Measurements from ENCODE around the gene SLCO2B1. TPM values are rescaled to one million over a fixed set of nuclear protein-coding genes. Genes with fewer than 3 reads are reported as not detected.

The SLCO2B1 gene
- total and polyA plus RNA-seq, 2 donors from 2014 or later = 8.9 to 117 TPM

GRCh38 chr11:75204012-75204674 is 53.2 kb downstream of the SLCO2B1 start:
- Histone ChIP-seq H3K27me3 (ENCODE audit: control insufficient read depth, insufficient read depth, low read length) (no peaks in the 10 kb centered on the region), H3K36me3 (ENCODE audit: control insufficient read depth in 2 of 3, insufficient read depth in 3 of 3, low read length in 3 of 3) (no peaks in the 10 kb centered on the region), H3K9me3 (ENCODE audit: control insufficient read depth in 2 of 3, insufficient read depth in 1 of 3, low read length in 3 of 3) (no peaks in the 10 kb centered on the region), H3K9ac (ENCODE audit: low read length in 3 of 3) (no peak overlapping the region), H3K27ac (ENCODE audit: low read depth in 2 of 2, low read length in 2 of 2) (no peak overlapping the region), H3K4me1 (ENCODE audit: control insufficient read depth in 2 of 3, insufficient read depth in 2 of 3, low read depth in 1 of 3, low read length in 3 of 3) (peaks cover 0 to 5% (median 3%) of the 10 kb centered on the region in 3 donors), H3K4me3 (ENCODE audit: low read length in 3 of 3) (no peak overlapping the region)
- FAIRE-seq = no peak
- intact Hi-C loops (cut with DNase I) = no loop called here
- no peak for TF ChIP-seq CTCF (IDR thresholded peaks at IDR 0.05; ENCODE audit: borderline replicate concordance, extremely low read depth, insufficient read depth)
- DNase-seq = peak in 1 of 5 donors; percentile 8

- TF ChIP-seq CTCF (IDR thresholded peaks at IDR 0.05; ENCODE audit: borderline replicate concordance, extremely low read depth, insufficient read depth) = peak; percentile 86
- H3K27ac ChIP-seq (ENCODE audit: low read depth in 2 of 2, low read length in 2 of 2) = no peak overlapping the region
- H3K9ac ChIP-seq (ENCODE audit: low read length in 3 of 3) = no peak overlapping the region
- no peak overlapping the region for H3K4me3 ChIP-seq (ENCODE audit: low read length in 3 of 3)
- no peaks in the 10 kb centered on the region for H3K36me3 ChIP-seq (ENCODE audit: control insufficient read depth in 2 of 3, insufficient read depth in 3 of 3, low read length in 3 of 3)
- H3K27me3 ChIP-seq (ENCODE audit: control insufficient read depth, insufficient read depth, low read length) = no peaks in the 10 kb centered on the region
- FAIRE-seq (no peak), DNase-seq (peak; percentile 88 to 94 (median 91))
- intact Hi-C loops (cut with DNase I) = no loop called here
- peaks cover 0 to 5% (median 3%) of the 10 kb centered on the region in 3 donors for H3K4me1 ChIP-seq (ENCODE audit: control insufficient read depth in 2 of 3, insufficient read depth in 2 of 3, low read depth in 1 of 3, low read length in 3 of 3)
- H3K9me3 ChIP-seq (ENCODE audit: control insufficient read depth in 2 of 3, insufficient read depth in 1 of 3, low read length in 3 of 3) = no peaks in the 10 kb centered on the region
Observed at GRCh38 chr11:75204685-75205563, 54.0 kb downstream of the SLCO2B1 start.

GRCh38 chr11:75205564-75206020 is 54.7 kb downstream of the SLCO2B1 start:
- Histone ChIP-seq H3K9ac (ENCODE audit: low read length in 3 of 3) (no peak overlapping the region), H3K9me3 (ENCODE audit: control insufficient read depth in 2 of 3, insufficient read depth in 1 of 3, low read length in 3 of 3) (no peaks in the 10 kb centered on the region), H3K27me3 (ENCODE audit: control insufficient read depth, insufficient read depth, low read length) (no peaks in the 10 kb centered on the region), H3K4me3 (ENCODE audit: low read length in 3 of 3) (no peak overlapping the region), H3K36me3 (ENCODE audit: control insufficient read depth in 2 of 3, insufficient read depth in 3 of 3, low read length in 3 of 3) (no peaks in the 10 kb centered on the region), H3K27ac (ENCODE audit: low read depth in 2 of 2, low read length in 2 of 2) (no peak overlapping the region), H3K4me1 (ENCODE audit: control insufficient read depth in 2 of 3, insufficient read depth in 2 of 3, low read depth in 1 of 3, low read length in 3 of 3) (peaks cover 0 to 5% (median 3%) of the 10 kb centered on the region in 3 donors)
- intact Hi-C loops (cut with DNase I) = no loop called here
- no peak for FAIRE-seq
- no peak for TF ChIP-seq CTCF (IDR thresholded peaks at IDR 0.05; ENCODE audit: borderline replicate concordance, extremely low read depth, insufficient read depth)
- no peak for DNase-seq
